ENCODE data around the gene RBM39. TPM values are rescaled to one million over a fixed set of nuclear protein-coding genes. Genes with fewer than 3 reads are reported as not detected.

RBM39 gene
- total and polyA plus RNA-seq, 2 of the 13 experiments (the other 11 are each of a cell fraction or from before 2014, with no cell fraction given), result 788 to 920 TPM

- TF ChIP-seq MTF2 (CRISPR knock-in tag; IDR thresholded peaks at IDR 0.05; ENCODE audit: borderline replicate concordance) (no peak), HNF4G (IDR thresholded peaks at IDR 0.05; ENCODE audit: borderline replicate concordance, low read depth, low read length) (no peak), HNF4G (CRISPR knock-in tag; IDR thresholded peaks at IDR 0.05; ENCODE audit: borderline replicate concordance, low read depth) (peak; percentile 35), ZBTB4 (CRISPR knock-in tag; IDR thresholded peaks at IDR 0.05; ENCODE audit: borderline replicate concordance) (no peak), SOX13 (IDR thresholded peaks at IDR 0.05) (no peak), SOX13 (CRISPR knock-in tag; conservative IDR thresholded peaks at IDR 0.05 in 1 of 2, IDR thresholded peaks at IDR 0.05 in 1 of 2) (no peak; a peak in 1 of 4 replicates), DZIP1 (CRISPR knock-in tag; IDR thresholded peaks at IDR 0.05) (no peak), ZNF224 (CRISPR knock-in tag; IDR thresholded peaks at IDR 0.05) (no peak), IKZF4 (CRISPR knock-in tag; IDR thresholded peaks at IDR 0.05; ENCODE audit: borderline replicate concordance, low read depth, not compliant biosample characterization) (peak; percentile 63), MAFK (conservative IDR thresholded peaks at IDR 0.05 in 1 of 2, IDR thresholded peaks at IDR 0.05 in 1 of 2; ENCODE audit: low read length in 2 of 2) (no peak), AGO2 (optimal IDR thresholded peaks at IDR 0.05; ENCODE audit: low read depth, low read length) (no peak), PAWR (CRISPR knock-in tag; IDR thresholded peaks at IDR 0.05; ENCODE audit: borderline replicate concordance) (no peak), AKAP8 (CRISPR knock-in tag; IDR thresholded peaks at IDR 0.05) (no peak), RBM22 (optimal IDR thresholded peaks at IDR 0.05; ENCODE audit: low read length) (no peak), ZNF891 (CRISPR knock-in tag; IDR thresholded peaks at IDR 0.05) (no peak), HMG20B (CRISPR knock-in tag; conservative IDR thresholded peaks at IDR 0.05) (no peak; the same call in 1 of the 2 replicates), ZNF883 (CRISPR knock-in tag; IDR thresholded peaks at IDR 0.05; ENCODE audit: not compliant biosample characterization) (peak; percentile 65), REL (CRISPR knock-in tag; conservative IDR thresholded peaks at IDR 0.05) (no peak), PCBP1 (IDR thresholded peaks at IDR 0.05; ENCODE audit: borderline replicate concordance, low read depth, low read length) (no peak), HCFC1 (IDR thresholded peaks at IDR 0.05; ENCODE audit: low read depth, low read length) (0 out of 2 replicates have a peak, but pooled peaks have one; percentile 27)
- TF ChIP-seq, protein P1, sequence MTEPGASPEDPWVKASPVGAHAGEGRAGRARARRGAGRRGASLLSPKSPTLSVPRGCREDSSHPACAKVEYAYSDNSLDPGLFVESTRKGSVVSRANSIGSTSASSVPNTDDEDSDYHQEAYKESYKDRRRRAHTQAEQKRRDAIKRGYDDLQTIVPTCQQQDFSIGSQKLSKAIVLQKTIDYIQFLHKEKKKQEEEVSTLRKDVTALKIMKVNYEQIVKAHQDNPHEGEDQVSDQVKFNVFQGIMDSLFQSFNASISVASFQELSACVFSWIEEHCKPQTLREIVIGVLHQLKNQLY (CRISPR knock-in tag; IDR thresholded peaks at IDR 0.05), result 0 out of 2 replicates have a peak, but pooled peaks have one; percentile 22
- TF ChIP-seq, protein P2, sequence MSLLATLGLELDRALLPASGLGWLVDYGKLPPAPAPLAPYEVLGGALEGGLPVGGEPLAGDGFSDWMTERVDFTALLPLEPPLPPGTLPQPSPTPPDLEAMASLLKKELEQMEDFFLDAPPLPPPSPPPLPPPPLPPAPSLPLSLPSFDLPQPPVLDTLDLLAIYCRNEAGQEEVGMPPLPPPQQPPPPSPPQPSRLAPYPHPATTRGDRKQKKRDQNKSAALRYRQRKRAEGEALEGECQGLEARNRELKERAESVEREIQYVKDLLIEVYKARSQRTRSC (CRISPR knock-in tag; IDR thresholded peaks at IDR 0.05; ENCODE audit: low read depth), result no peak
Observed at GRCh38 chr20:35697696-35698297, 44.3 kb downstream of the RBM39 start (continued).
